HEK293 (cell line): Measurements from ENCODE around the gene SCOC.

ENCODE experiments used
- CTCF ChIA-PET: fragments of 350-600 bp; formaldehyde crosslinking; extraction: SDS; loops from one replicate; lab custom pipeline; 2021; ENCODE audit warnings: antibody characterized with exemption; lab: Yijun Ruan, JAX
- POLR2A ChIA-PET: fragments of 300-600 bp; formaldehyde crosslinking; extraction: SDS; loops from one replicate; lab custom pipeline; 2020; ENCODE audit warnings: antibody characterized with exemption, inconsistent platforms; lab: Yijun Ruan, JAX
- H3K27ac ChIP-seq: fragments of 200-500 bp; sonication (Bioruptor generic); 2 replicates; pipeline ENCODE4 v1.5.1; 2014; ENCODE audit warnings: low read depth, low read length, control low read depth, inconsistent platforms; ENCODE audit errors: extremely low read depth
- H3K36me3 ChIP-seq, 2 experiments: fragments of 200-500 bp in 1 of 2; sonication (Bioruptor generic) in 1 of 2; 1 replicate in 1 of 2; 2 replicates in 1 of 2; pipeline ENCODE4 v1.5.1; 2014 to 2017; ENCODE audit warnings: inconsistent platforms in 2 of 2, low read length in 2 of 2; ENCODE audit not compliant: control insufficient read depth in 2 of 2, insufficient read depth in 1 of 2
- H3K4me1 ChIP-seq: fragments of 200-500 bp; sonication (Bioruptor generic); 2 replicates; pipeline ENCODE4 v1.5.1; 2014; ENCODE audit warnings: mild to moderate bottlenecking, low read length, inconsistent platforms; ENCODE audit not compliant: control insufficient read depth, insufficient read depth
- H3K4me3 ChIP-seq: 2 replicates; pipeline ENCODE4 v1.5.1; 2011; ENCODE audit warnings: low read depth, mild to moderate bottlenecking, control low read depth, low read length, moderate library complexity
- H3K9me3 ChIP-seq: fragments of 200-500 bp; sonication (Bioruptor generic); 2 replicates; pipeline ENCODE4 v1.5.1; 2014; ENCODE audit warnings: low read depth, low read length, inconsistent platforms; ENCODE audit not compliant: control insufficient read depth, insufficient read depth
- EGR2 ChIP-seq: fragments of 450-650 bp; formaldehyde crosslinking; IDR thresholded peaks from 2 replicates; pipeline ENCODE4 v1.5.1; 2016; ENCODE audit warnings: low read depth, missing biosample characterization, missing genetic modification characterization
- ELK4 ChIP-seq: IDR thresholded peaks from 2 replicates; pipeline ENCODE4 v1.6.1; 2011; ENCODE audit warnings: mild to moderate bottlenecking, low read depth, low read length, borderline replicate concordance
- GLIS2 ChIP-seq: fragments of 450-650 bp; formaldehyde crosslinking; IDR thresholded peaks from 2 replicates; pipeline ENCODE4 v1.5.1; 2016; ENCODE audit warnings: missing biosample characterization, missing genetic modification characterization
- HOXC10 ChIP-seq: sonication (generic); formaldehyde crosslinking; IDR thresholded peaks from 2 replicates; pipeline ENCODE4 v1.8.1; 2023; ENCODE audit warnings: mild to moderate bottlenecking, missing genetic modification reagents
- PBX3 ChIP-seq: sonication (generic); formaldehyde crosslinking; IDR thresholded peaks from 2 replicates; pipeline ENCODE4 v1.8.1; 2022; ENCODE audit warnings: mild to moderate bottlenecking, moderate library complexity, missing genetic modification reagents
- RBAK ChIP-seq: fragments of 450-650 bp; formaldehyde crosslinking; IDR thresholded peaks from 2 replicates; pipeline ENCODE4 v1.5.1; 2016; ENCODE audit warnings: missing biosample characterization, missing genetic modification characterization
- SCRT2 ChIP-seq: fragments of 450-650 bp; formaldehyde crosslinking; IDR thresholded peaks from 2 replicates; pipeline ENCODE4 v1.5.1; 2016; ENCODE audit warnings: missing biosample characterization, missing genetic modification characterization
- SETDB1 ChIP-seq: IDR thresholded peaks from one replicate; pipeline ENCODE4 v1.6.1; 2017; ENCODE audit warnings: mild to moderate bottlenecking, low read length, moderate library complexity, mixed read lengths; ENCODE audit not compliant: insufficient read length
- SP3 ChIP-seq: fragments of 450-650 bp; formaldehyde crosslinking; IDR thresholded peaks from 2 replicates; pipeline ENCODE4 v1.5.1; 2016; ENCODE audit warnings: missing biosample characterization, missing genetic modification characterization
- SP7 ChIP-seq: fragments of 450-650 bp; formaldehyde crosslinking; IDR thresholded peaks from 2 replicates; pipeline ENCODE4 v1.5.1; 2016; ENCODE audit warnings: missing biosample characterization, missing genetic modification characterization
- YY1 ChIP-seq: fragments of 450-650 bp; formaldehyde crosslinking; IDR thresholded peaks from 2 replicates; pipeline ENCODE4 v1.5.1; 2018; ENCODE audit warnings: missing biosample characterization, missing genetic modification characterization
- ZBTB6 ChIP-seq: fragments of 450-650 bp; formaldehyde crosslinking; IDR thresholded peaks from 2 replicates; pipeline ENCODE4 v1.5.1; 2017; ENCODE audit warnings: missing biosample characterization, missing genetic modification characterization
- ZFHX2 ChIP-seq: fragments of 450-650 bp; formaldehyde crosslinking; conservative IDR thresholded peaks from 2 replicates; pipeline ENCODE4 v1.5.1; 2016; ENCODE audit warnings: missing biosample characterization, missing genetic modification characterization
- ZFP37 ChIP-seq: fragments of 450-650 bp; formaldehyde crosslinking; IDR thresholded peaks from 2 replicates; pipeline ENCODE4 v1.5.1; 2016; ENCODE audit warnings: missing biosample characterization, missing genetic modification characterization
- ZFP69B ChIP-seq: fragments of 450-650 bp; formaldehyde crosslinking; IDR thresholded peaks from 2 replicates; pipeline ENCODE4 v1.5.1; 2016; ENCODE audit warnings: missing biosample characterization, missing genetic modification characterization
- ZNF10 ChIP-seq: fragments of 450-650 bp; formaldehyde crosslinking; IDR thresholded peaks from 2 replicates; pipeline ENCODE4 v1.5.1; 2017; ENCODE audit warnings: missing biosample characterization, missing genetic modification characterization
- ZNF16 ChIP-seq: fragments of 450-650 bp; formaldehyde crosslinking; IDR thresholded peaks from 2 replicates; pipeline ENCODE4 v1.5.1; 2016; ENCODE audit warnings: low read depth, missing biosample characterization, missing genetic modification characterization
- ZNF202 ChIP-seq: fragments of 450-650 bp; formaldehyde crosslinking; IDR thresholded peaks from 2 replicates; pipeline ENCODE4 v1.5.1; 2016; ENCODE audit warnings: missing biosample characterization, missing genetic modification characterization, borderline replicate concordance
- ZNF223 ChIP-seq: fragments of 450-650 bp; formaldehyde crosslinking; IDR thresholded peaks from 2 replicates; pipeline ENCODE4 v1.5.1; 2016; ENCODE audit warnings: missing biosample characterization, missing genetic modification characterization
- ZNF324 ChIP-seq: fragments of 450-650 bp; formaldehyde crosslinking; IDR thresholded peaks from 2 replicates; pipeline ENCODE4 v1.5.1; 2016; ENCODE audit warnings: missing biosample characterization, missing genetic modification characterization
- ZNF341 ChIP-seq: fragments of 450-650 bp; formaldehyde crosslinking; IDR thresholded peaks from 2 replicates; pipeline ENCODE4; 2016; ENCODE audit warnings: low read depth, missing biosample characterization, missing genetic modification characterization
- ZNF548 ChIP-seq: fragments of 450-650 bp; formaldehyde crosslinking; IDR thresholded peaks from 2 replicates; pipeline ENCODE4 v1.5.1; 2016; ENCODE audit warnings: missing biosample characterization, missing genetic modification characterization
- ZNF561 ChIP-seq: fragments of 450-650 bp; IDR thresholded peaks from 2 replicates; pipeline ENCODE4 v1.5.1; 2018; ENCODE audit warnings: missing biosample characterization, missing genetic modification characterization, borderline replicate concordance
- ZNF621 ChIP-seq: fragments of 450-650 bp; formaldehyde crosslinking; IDR thresholded peaks from 2 replicates; pipeline ENCODE4 v1.5.1; 2017; ENCODE audit warnings: missing biosample characterization, missing genetic modification characterization
- ZNF660 ChIP-seq: fragments of 450-650 bp; IDR thresholded peaks from 2 replicates; pipeline ENCODE4 v1.5.1; 2018; ENCODE audit warnings: missing biosample characterization, mild to moderate bottlenecking, missing genetic modification characterization
- ZNF692 ChIP-seq: fragments of 450-650 bp; formaldehyde crosslinking; IDR thresholded peaks from 2 replicates; pipeline ENCODE4 v1.5.1; 2016; ENCODE audit warnings: missing biosample characterization, missing genetic modification characterization
- TF ChIP-seq, protein P1 (sequence below): fragments of 450-650 bp; formaldehyde crosslinking; IDR thresholded peaks from 2 replicates; pipeline ENCODE4 v1.5.1; 2016; ENCODE audit warnings: missing biosample characterization, missing genetic modification characterization
- TF ChIP-seq, protein P2 (sequence below): fragments of 450-650 bp; IDR thresholded peaks from 2 replicates; pipeline ENCODE4 v1.5.1; 2018; ENCODE audit warnings: missing biosample characterization, mild to moderate bottlenecking, missing genetic modification characterization
- TF ChIP-seq, protein P3 (sequence below): fragments of 450-650 bp; formaldehyde crosslinking; IDR thresholded peaks from 2 replicates; pipeline ENCODE4 v1.5.1; 2016; ENCODE audit warnings: missing biosample characterization, missing genetic modification characterization

Gene SCOC

DNA sequence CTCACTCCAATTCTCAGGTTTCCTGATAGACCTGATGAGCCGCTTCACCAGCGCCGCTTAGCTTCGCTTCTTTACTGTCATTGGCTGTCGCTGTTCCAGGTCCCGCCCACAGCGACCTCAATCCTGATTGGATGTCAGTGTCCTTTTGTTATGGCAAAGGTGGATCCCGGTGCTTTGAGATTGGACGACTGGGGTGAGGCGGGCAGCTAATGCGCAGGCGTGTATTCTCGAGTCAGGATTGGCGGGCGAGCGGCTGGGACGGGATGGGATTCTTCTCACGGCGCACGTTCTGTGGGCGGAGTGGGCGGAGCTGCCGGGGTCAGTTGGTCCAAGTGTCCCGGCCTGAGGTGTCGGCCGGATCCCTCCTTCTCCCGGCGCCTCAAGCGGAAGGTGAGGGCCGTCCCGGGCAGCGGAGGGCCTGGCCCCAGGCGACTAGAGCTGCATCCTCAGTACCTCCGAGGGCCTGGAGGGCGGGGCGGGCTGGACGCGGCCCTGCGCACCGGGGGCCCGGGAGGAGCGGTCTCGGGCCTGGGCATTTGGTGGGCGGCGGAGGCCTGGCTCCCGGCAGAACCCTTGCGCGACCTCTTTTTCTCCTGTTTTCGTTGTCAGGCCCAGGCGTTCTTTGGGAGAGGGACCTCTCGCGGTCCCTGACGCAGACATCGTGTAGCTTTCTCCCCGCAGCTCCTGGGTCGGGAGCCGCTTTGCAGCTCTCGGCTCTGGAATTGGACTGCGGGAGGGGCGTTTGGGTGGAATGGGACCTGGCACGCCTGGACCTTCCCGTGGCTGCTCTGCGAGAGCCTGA is at the start of gene SCOC:
Gene SCOC (plus strand): TSS at position 319 of the 802 bp plus-strand sequence. CDS start 5,525 bp downstream, outside the sequence.
- POLR2A ChIA-PET = interaction anchor here (0.6 to 2.1 kb wide), 11 partner anchors 10 to 760 kb away, joined by 3 to 12 read pairs (median 5); partner anchors contain the start of genes ELMOD2, RNF150 and TBC1D9
- Histone ChIP-seq H3K4me1 (0 out of 2 replicates have a peak, but pooled peaks cover 3% of the 10 kb centered on the region), H3K9me3 (no peaks in the 10 kb centered on the region), H3K27ac (peak within 1 kb of the TSS; percentile 69; the same call in 1 of the 2 replicates), H3K4me3 (peak within 1 kb of the TSS; percentile 87), H3K36me3 (no peaks in the 10 kb centered on the region)
- CTCF ChIA-PET = interaction anchor here (0.6 to 3.5 kb wide), 4 partner anchors 11 to 478 kb away, joined by 3 to 34 read pairs (median 8); no protein-coding TSS in a partner anchor
- TF ChIP-seq ZNF561 (peak; percentile 69; the same call in 1 of the 2 replicates), ELK4 (no peak), RBAK (no peak), SP7 (tag by site-specific recombination) (peak; percentile 20), ZNF223 (no peak), ZNF660 (peak; percentile 68), GLIS2 (tag by site-specific recombination) (peak; percentile 17; the same call in 1 of the 2 replicates), SCRT2 (tag by site-specific recombination) (peak; percentile 75), ZNF692 (tag by site-specific recombination) (no peak), ZNF341 (tag by site-specific recombination) (0 out of 2 replicates have a peak, but pooled peaks have one; percentile 14), ZNF202 (tag by site-specific recombination) (no peak), PBX3 (CRISPR knock-in tag) (no peak), SETDB1 (no peak), HOXC10 (CRISPR knock-in tag) (no peak), ZNF621 (no peak), ZNF548 (tag by site-specific recombination) (no peak), ZNF16 (tag by site-specific recombination) (no peak), ZNF324 (tag by site-specific recombination) (0 out of 2 replicates have a peak, but pooled peaks have one; percentile 34), ZFP37 (peak; percentile 89), ZFP69B (tag by site-specific recombination) (no peak), EGR2 (peak; percentile 72), YY1 (tag by site-specific recombination) (no peak), ZFHX2 (tag by site-specific recombination) (peak; percentile 88), ZNF10 (tag by site-specific recombination) (peak; percentile 22; the same call in 1 of the 2 replicates), ZBTB6 (tag by site-specific recombination) (0 out of 2 replicates have a peak, but pooled peaks have one; percentile 59), SP3 (tag by site-specific recombination) (peak; percentile 84)
- TF ChIP-seq, protein P1, sequence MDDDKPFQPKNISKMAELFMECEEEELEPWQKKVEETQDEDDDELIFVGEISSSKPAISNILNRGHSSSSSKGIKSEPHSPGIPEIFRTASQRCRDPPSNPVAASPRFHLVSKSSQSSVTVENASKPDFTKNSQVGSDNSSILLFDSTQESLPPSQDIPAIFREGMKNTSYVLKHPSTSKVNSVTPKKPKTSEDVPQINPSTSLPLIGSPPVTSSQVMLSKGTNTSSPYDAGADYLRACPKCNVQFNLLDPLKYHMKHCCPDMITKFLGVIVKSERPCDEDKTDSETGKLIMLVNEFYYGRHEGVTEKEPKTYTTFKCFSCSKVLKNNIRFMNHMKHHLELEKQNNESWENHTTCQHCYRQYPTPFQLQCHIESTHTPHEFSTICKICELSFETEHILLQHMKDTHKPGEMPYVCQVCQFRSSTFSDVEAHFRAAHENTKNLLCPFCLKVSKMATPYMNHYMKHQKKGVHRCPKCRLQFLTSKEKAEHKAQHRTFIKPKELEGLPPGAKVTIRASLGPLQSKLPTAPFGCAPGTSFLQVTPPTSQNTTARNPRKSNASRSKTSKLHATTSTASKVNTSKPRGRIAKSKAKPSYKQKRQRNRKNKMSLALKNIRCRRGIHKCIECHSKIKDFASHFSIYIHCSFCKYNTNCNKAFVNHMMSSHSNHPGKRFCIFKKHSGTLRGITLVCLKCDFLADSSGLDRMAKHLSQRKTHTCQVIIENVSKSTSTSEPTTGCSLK = no peak
- TF ChIP-seq, protein P2, sequence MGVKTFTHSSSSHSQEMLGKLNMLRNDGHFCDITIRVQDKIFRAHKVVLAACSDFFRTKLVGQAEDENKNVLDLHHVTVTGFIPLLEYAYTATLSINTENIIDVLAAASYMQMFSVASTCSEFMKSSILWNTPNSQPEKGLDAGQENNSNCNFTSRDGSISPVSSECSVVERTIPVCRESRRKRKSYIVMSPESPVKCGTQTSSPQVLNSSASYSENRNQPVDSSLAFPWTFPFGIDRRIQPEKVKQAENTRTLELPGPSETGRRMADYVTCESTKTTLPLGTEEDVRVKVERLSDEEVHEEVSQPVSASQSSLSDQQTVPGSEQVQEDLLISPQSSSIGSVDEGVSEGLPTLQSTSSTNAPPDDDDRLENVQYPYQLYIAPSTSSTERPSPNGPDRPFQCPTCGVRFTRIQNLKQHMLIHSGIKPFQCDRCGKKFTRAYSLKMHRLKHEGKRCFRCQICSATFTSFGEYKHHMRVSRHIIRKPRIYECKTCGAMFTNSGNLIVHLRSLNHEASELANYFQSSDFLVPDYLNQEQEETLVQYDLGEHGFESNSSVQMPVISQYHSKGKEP = no peak
- TF ChIP-seq, protein P3, sequence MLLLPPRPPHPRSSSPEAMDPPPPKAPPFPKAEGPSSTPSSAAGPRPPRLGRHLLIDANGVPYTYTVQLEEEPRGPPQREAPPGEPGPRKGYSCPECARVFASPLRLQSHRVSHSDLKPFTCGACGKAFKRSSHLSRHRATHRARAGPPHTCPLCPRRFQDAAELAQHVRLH = no peak
